CD4-positive, alpha-beta T cell treated with Interleukin-17A for 4 hours (primary cell): ENCODE measurements around the gene CACNA1C.

Source experiments
- DNase-seq: peaks from one replicate; pipeline ENCODE4 v3.0.0-alpha.2; 2020; ENCODE audit warnings: mixed read lengths

CACNA1C gene

GRCh38 chr12:2539938-2540337 lies 487.2 kb downstream of the CACNA1C start:
- no peak for DNase-seq

DNA sequence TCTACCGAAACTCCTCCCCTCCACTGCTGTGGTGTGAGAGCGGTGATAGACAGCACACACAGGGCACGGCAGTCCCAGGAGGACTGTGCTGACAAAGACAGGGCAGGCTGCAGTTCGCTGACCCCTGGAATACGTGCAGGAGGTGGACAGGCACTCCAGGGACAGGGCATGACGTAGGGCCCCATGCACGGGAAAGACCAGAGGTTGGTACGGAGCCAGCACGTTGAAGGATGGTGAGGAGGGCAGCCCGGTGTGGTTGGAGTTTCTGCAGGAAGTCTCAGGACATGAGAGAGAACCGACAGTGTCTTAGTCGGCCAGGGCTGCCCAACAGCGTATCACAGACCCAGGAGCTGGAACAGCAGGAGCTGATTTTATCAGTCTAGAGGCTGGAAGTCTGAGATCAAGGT lies 487.8 kb downstream of the CACNA1C start:
- no peak for DNase-seq

DNA sequence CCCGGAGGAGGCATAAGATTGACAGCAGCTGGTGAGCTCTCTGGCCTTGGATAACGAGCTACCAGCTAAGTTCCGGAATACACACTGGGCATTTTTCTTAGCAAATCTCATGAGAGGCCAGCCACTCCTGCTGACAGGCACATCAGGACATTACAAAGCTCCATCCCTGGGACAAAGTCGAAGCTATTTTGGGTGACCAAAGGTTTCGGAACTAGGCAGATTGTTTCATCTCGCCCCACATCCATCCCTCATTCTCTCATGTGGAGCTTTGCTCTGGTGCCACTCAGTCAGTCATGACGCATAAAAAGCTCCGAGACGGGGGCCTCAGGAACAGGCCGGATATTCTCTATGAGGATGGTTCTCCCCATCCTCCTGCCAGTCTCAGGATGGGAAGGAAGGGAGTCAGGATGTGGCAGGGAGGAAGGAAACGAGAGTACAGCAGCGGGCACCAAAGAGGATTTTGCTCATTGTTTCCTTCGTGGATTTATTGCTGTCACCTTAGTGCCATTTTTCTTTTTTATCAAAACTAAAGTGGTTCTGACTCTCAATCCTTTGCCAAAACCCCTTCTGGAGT lies 488.9 kb downstream of the CACNA1C start:
- no peak for DNase-seq

- DNase-seq, result no peak
Observed at GRCh38 chr12:2543801-2544200, 491.0 kb downstream of the CACNA1C start.

GRCh38 chr12:2544230-2544629 lies 491.4 kb downstream of the CACNA1C start:
- no peak for DNase-seq

DNA sequence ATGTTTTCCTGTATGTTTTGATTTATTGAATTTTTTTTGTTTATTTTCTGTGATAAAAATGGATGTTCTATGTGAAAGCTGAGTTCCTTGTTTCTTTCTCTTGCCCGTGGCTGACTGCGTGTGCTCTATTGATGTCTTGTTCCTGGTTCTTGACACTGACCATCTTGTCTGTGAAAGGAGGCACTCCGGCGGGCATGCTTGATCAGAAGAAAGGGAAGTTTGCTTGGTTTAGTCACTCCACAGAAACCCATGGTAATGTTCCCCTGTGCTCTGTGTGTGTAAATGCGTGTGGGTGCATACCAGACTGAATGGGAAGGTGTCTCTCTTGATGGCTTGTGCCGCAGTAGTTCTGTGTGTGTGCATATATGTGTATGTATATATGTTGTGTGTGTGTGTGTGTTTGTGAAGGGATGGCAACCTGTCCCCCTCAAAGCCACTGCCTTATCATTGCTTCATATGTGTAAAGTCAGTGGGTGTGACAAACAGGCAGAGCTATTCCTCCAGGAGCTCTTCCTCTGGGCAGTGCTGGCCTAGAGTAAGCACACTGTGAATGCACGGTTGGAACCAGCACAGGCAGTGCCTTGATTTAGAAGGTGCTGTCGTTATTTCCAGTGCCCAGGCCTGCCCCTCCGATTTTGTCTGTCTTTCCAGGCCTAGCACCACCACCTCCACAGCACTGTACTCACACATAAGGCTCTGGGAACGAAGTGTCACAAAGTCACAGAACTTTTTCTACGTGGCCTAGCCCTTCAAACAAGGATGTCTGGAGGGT lies 494.7 kb downstream of the CACNA1C start:
- DNase-seq, result no peak

- DNase-seq, result no peak
Observed at GRCh38 chr12:2548081-2548480, 495.3 kb downstream of the CACNA1C start.

- no peak for DNase-seq
Observed at GRCh38 chr12:2550561-2551411, 498.0 kb downstream of the CACNA1C start.

DNA sequence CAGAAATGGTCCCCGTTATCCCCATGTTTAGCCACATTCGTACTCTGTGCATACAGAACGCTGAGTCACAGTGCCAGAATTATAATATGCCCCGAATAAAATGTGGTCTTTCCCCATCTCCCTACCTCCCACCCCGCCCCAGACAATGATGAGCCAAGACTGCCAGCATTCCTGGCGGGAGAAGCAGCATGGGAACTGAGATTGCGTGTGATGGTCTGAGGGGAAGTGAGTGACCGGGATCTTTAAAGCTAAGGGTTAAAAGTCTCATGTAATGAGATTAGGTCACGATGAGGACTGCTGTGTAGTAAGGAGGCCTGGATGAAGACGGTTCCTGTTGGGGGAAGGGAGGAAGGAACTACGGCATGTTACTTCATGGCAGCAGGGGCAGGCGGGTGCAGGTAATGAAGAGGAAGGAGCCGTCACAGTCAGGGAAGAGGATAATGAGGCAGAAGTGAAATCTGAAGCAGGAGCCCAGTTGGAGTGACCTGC lies 498.7 kb downstream of the CACNA1C start:
- no peak for DNase-seq

DNA sequence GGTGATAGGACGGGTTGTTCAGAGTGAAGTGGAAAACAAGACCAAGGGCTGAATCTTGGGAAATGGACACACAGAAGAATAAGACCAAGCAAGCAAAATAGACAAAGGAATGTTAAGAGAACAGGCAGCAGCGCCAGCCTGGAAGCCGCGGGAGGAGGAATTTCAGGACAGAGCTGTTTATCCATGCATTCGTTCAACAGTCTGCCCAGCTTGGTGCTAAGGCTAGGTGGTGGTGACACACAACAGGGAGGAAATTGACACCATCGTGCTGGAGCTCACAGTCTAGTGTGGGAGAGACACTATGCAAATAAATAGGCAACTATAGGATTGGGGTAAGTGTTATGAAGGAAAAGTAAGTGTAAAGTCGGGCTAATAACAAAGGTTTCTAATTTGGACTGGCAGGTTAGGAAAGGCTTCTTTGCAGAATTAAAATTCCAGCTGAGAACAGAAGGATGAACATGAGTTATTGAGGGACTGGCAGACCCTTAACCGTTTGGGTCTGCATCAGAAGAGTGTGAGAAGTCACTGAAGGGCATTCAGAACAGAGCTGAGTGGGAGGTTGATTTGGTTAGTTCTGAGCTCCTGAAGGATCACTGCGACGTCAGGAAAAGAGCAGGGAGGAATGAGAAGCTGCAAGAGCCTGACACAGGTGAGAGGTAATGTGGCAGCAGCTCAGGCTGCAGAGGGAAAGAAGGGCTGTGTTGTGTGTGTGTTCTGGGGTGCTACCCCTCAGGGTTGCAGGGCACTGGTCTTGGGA lies 499.4 kb downstream of the CACNA1C start:
- no peak for DNase-seq

DNA sequence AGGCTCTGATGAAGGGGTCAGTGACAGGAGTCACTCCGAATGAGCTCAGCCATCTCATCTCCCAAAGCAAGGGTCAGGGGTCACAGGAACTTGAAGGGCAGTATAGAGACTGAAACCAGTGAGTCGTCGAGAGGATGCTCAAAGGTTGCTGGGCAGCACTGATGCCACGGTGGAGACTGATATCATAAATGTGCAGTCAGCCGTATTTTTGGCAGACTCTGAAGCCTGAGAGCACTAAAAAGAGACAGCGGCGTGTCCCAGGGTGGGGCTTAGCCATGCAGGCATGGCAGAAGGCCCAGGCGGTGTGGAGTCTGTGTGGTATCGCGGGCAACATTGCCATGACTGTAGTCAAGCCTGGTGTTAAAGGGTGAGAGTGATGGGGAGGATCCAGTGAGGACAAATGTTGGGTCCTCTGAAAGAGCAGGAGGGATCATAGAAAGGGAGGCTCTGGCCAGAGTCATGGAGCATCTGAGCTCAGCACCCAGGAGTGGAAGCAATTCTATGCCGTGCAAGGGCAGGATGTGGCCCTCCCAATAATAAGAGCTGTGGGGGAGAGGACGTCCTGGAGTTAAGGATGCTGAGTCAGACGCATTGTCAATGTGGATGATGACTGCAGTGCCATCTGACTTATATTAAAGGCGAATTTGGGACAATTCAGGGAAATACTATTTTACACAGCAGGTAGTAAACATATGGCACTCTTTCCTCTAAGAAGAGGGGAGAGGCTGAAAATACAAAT lies 500.8 kb downstream of the CACNA1C start:
- DNase-seq, result no peak

- DNase-seq, result no peak
Observed at GRCh38 chr12:2555487-2556082, 502.8 kb downstream of the CACNA1C start.

DNA sequence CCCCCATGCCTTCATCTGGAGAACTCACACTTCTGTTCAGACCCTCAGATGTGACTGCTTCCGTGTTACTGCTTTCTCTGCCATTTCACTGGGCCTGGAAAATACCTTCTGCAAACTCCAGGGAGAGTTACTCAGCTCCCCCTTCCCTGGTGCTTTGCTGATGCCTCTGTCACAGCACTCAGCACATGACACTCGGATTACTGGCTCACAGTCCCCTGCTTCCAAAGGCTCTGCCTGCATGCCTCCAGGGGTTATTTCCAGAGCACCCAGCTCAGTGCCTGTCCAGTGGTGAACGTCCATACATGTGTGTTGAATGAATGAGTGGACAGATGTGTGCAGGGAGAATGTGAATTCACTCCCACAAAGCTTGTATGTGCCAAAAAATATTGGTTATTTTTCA lies 504.8 kb downstream of the CACNA1C start:
- DNase-seq, result no peak

- no peak for DNase-seq
Observed at GRCh38 chr12:2559931-2560330, 507.1 kb downstream of the CACNA1C start.

GRCh38 chr12:2560356-2560755 lies 507.6 kb downstream of the CACNA1C start:
- DNase-seq, result no peak

- no peak for DNase-seq
Observed at GRCh38 chr12:2561367-2561766, 508.6 kb downstream of the CACNA1C start.

GRCh38 chr12:2562400-2562799 lies 509.6 kb downstream of the CACNA1C start:
- no peak for DNase-seq

DNA sequence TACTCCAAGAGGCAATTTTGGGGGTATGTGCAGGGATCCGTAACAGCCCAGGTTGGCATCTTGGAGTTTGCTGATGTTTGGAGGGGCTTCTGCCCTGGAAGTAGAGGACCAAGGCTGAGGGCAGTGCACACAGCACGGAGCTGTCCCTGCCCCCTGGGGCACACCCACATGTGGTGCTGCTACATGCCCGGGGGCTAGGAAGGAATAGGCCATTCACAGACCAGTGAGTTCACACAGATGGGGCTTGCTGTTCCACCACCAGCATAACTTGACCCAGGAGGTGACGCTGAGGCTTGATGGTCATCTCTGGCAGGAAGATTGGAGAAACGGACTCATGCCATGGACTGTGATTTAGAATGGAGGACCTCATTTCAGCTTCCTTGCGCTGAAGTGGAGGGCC lies 510.9 kb downstream of the CACNA1C start:
- no peak for DNase-seq

- DNase-seq, result no peak
Observed at GRCh38 chr12:2566161-2566560, 513.4 kb downstream of the CACNA1C start.

- no peak for DNase-seq
Observed at GRCh38 chr12:2567711-2568110, 514.9 kb downstream of the CACNA1C start.

DNA sequence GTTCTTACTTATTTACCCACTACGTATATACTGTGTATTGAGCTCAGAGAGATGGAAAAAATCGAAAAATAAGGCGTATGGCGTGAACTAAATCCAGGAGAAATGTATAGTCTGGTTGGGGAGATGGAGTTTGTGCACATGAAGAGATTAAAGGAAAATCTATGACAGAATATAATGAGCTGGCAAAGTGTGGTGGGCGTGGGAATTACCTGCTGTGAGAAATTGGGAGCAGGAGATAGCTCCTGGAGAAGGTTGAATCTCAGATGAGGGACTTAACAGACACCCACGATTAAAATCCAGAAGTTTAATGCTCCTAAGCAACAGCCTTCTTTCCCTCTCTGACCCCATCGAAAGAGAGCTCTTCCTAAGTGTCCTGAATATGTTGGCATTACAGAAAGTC lies 517.8 kb downstream of the CACNA1C start:
- no peak for DNase-seq
